ENCODE results near the gene PSG1.
"Not testable (repeated sequence)": the region's sequence is repeated elsewhere in the genome, so short reads cannot be mapped to it uniquely, and the experiment has no call there.

Gene PSG1

GRCh38 chr19:42821306-42821977, 58.1 kb downstream of the PSG1 start:
- not testable (repeated sequence) for DNase-seq (ENCODE audit: low read depth)

- not testable (repeated sequence) for DNase-seq (ENCODE audit: low read depth)
Measured at GRCh38 chr19:42819960-42820650, 59.4 kb downstream of the PSG1 start.

DNA sequence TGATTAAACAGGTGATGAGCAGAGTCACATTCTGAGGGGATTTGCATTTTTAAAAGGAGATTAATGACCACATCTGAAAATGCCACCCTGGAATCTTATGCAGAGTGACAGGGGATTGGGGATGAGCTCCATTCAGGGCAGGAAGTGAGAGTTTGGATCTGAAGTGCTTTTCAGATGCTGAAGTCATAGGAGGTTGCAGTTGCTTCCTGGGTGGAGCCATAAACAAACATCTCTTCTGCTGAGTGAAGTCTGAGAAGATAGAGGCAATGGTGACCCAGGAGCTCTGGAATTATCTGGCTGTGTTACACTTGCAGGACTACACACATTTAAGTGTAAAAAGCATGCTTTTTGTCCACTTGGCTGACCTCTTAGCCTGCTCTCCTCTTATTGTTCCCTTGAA, 62.6 kb downstream of the PSG1 start:
- no peak for DNase-seq (ENCODE audit: low read depth)
